ENCODE measurements around the gene ZHX3. TPM values are rescaled to one million over a fixed set of nuclear protein-coding genes. Genes with fewer than 3 reads are reported as not detected.

Gene ZHX3
- total and polyA plus RNA-seq, 2 of the 13 experiments (the other 11 are each of a cell fraction or from before 2014, with no cell fraction given) = 8.4 to 11.7 TPM

DNA sequence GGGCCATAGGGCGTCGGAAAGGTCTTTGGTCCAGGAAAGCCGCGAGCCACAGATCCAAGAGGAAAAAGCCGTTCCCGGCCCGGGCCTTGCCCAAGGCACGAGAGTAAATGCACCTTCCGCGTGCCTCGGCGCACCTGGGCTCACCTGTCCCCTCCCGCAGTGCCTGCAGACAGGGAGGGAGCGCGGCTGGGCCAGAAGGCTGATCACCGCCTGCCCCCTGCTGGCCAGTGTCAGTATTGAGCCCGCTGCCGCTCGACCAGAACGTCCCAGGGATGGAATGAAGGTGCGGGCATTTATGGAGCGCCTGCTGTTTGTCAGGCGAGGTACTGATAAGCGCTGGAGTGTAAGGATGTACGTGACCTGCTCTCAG, 22.4 kb upstream of the ZHX3 start (continued):
- TF ChIP-seq, protein P1, sequence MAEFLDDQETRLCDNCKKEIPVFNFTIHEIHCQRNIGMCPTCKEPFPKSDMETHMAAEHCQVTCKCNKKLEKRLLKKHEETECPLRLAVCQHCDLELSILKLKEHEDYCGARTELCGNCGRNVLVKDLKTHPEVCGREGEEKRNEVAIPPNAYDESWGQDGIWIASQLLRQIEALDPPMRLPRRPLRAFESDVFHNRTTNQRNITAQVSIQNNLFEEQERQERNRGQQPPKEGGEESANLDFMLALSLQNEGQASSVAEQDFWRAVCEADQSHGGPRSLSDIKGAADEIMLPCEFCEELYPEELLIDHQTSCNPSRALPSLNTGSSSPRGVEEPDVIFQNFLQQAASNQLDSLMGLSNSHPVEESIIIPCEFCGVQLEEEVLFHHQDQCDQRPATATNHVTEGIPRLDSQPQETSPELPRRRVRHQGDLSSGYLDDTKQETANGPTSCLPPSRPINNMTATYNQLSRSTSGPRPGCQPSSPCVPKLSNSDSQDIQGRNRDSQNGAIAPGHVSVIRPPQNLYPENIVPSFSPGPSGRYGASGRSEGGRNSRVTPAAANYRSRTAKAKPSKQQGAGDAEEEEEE (CRISPR knock-in tag; IDR thresholded peaks at IDR 0.05; ENCODE audit: borderline replicate concordance) = no peak; the same call in 1 of the 2 replicates
- TF ChIP-seq NCOA1 (CRISPR knock-in tag; IDR thresholded peaks at IDR 0.05) = no peak; the same call in 1 of the 2 replicates
- TF ChIP-seq EED (CRISPR knock-in tag; IDR thresholded peaks at IDR 0.05) = peak; percentile 89
- peak; percentile 77; the same call in 1 of the 2 replicates for TF ChIP-seq ZNF788 (CRISPR knock-in tag; IDR thresholded peaks at IDR 0.05; ENCODE audit: borderline replicate concordance)
- no peak for TF ChIP-seq ZFP82 (CRISPR knock-in tag; IDR thresholded peaks at IDR 0.05; ENCODE audit: borderline replicate concordance)
- TF ChIP-seq NR2F2 (IDR thresholded peaks at IDR 0.05; ENCODE audit: borderline replicate concordance, low read depth) = no peak; the same call in 1 of the 2 replicates
- TF ChIP-seq PITX1 (CRISPR knock-in tag; IDR thresholded peaks at IDR 0.05) = peak; percentile 80
- 0 out of 2 replicates have a peak, but pooled peaks have one; percentile 42 for TF ChIP-seq ZHX2 (IDR thresholded peaks at IDR 0.05; ENCODE audit: low read depth)
- no peak for TF ChIP-seq ZHX2 (CRISPR knock-in tag; IDR thresholded peaks at IDR 0.05; ENCODE audit: borderline replicate concordance)
- TF ChIP-seq RBM39 (IDR thresholded peaks at IDR 0.05; ENCODE audit: low read depth, low read length, poor library complexity, severe bottlenecking) = no peak
- TF ChIP-seq KDM5A (IDR thresholded peaks at IDR 0.05; ENCODE audit: borderline replicate concordance, low read length) = no peak
- TF ChIP-seq RCOR2 (CRISPR knock-in tag; IDR thresholded peaks at IDR 0.05) = peak; percentile 88
- no peak for TF ChIP-seq DR1 (CRISPR knock-in tag; IDR thresholded peaks at IDR 0.05)
- TF ChIP-seq RBM22 (optimal IDR thresholded peaks at IDR 0.05; ENCODE audit: low read length) = no peak
- TF ChIP-seq CEBPB (IDR thresholded peaks at IDR 0.05; ENCODE audit: borderline replicate concordance, low read depth, low read length) = no peak
- no peak for TF ChIP-seq POLR2AphosphoS2 (IDR thresholded peaks at IDR 0.05; ENCODE audit: low read depth, low read length)
- TF ChIP-seq ZNF546 (CRISPR knock-in tag; conservative IDR thresholded peaks at IDR 0.05) = no peak
- TF ChIP-seq NFATC3 (CRISPR knock-in tag; IDR thresholded peaks at IDR 0.05) = peak; percentile 17; the same call in 1 of the 2 replicates
- TF ChIP-seq ZFP36 (IDR thresholded peaks at IDR 0.05; ENCODE audit: borderline replicate concordance, low read depth, low read length, partially characterized antibody) = peak; percentile 69
- TF ChIP-seq, protein P2, sequence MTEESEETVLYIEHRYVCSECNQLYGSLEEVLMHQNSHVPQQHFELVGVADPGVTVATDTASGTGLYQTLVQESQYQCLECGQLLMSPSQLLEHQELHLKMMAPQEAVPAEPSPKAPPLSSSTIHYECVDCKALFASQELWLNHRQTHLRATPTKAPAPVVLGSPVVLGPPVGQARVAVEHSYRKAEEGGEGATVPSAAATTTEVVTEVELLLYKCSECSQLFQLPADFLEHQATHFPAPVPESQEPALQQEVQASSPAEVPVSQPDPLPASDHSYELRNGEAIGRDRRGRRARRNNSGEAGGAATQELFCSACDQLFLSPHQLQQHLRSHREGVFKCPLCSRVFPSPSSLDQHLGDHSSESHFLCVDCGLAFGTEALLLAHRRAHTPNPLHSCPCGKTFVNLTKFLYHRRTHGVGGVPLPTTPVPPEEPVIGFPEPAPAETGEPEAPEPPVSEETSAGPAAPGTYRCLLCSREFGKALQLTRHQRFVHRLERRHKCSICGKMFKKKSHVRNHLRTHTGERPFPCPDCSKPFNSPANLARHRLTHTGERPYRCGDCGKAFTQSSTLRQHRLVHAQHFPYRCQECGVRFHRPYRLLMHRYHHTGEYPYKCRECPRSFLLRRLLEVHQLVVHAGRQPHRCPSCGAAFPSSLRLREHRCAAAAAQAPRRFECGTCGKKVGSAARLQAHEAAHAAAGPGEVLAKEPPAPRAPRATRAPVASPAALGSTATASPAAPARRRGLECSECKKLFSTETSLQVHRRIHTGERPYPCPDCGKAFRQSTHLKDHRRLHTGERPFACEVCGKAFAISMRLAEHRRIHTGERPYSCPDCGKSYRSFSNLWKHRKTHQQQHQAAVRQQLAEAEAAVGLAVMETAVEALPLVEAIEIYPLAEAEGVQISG (CRISPR knock-in tag; IDR thresholded peaks at IDR 0.05) = peak; percentile 34; the same call in 1 of the 2 replicates
